ENCODE measurements around the gene PTPRD.

PTPRD gene

DNA sequence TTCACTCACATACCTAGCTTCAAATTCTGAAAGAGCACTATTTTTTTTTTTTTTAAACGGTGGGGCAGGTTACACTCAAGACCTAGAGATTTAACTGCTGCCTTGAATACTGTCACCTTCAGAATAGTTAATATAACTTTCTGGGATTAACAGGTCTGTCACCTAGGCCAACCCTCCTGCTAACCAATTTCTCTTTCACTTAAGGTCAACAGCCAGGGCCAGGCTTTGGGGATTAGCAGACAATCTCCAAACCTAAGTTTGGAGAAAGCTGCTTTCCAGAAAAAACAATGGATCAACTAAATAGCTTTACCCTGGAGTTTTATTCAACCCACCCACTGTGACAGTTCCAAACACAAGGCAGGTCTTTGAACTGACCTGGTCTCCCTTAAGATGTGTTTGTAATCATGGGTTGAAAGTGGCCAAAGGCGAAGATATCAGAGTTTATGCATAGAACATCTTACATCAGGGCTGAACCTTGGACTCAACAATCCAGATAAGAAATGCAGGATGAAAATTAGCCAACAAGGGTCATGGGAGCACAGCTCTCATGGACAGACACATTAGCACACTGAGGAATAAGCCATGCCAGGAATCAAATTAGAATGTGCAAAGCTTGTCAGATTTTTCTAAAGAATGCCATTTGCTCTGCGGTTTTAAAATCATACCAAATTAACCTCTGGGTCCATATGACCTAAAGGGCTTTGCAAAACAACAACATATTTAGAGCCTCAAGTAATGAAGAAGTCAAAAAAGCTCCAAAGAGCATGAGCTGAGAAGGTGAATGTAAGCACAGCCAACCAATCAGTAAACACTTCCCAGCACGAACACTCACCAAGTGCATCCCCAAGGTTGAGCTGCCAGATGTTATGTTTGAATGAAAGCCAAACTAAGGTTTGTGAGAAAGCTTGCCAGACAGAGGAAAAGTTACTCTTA, 2274.7 kb downstream of the PTPRD start:
- H3K36me3 Mint-ChIP-seq (ENCODE audit: low read depth) = no peaks in the 10 kb centered on the region
- no peaks in the 10 kb centered on the region for H3K4me1 Mint-ChIP-seq (ENCODE audit: low read depth)
- H3K9me3 Mint-ChIP-seq = no peaks in the 10 kb centered on the region
- H3K4me3 Mint-ChIP-seq = no peak overlapping the region
- no peak for DNase-seq
- H3K27ac Mint-ChIP-seq = no peak overlapping the region
- peaks cover 5% of the 10 kb centered on the region for H3K27me3 Mint-ChIP-seq

DNA sequence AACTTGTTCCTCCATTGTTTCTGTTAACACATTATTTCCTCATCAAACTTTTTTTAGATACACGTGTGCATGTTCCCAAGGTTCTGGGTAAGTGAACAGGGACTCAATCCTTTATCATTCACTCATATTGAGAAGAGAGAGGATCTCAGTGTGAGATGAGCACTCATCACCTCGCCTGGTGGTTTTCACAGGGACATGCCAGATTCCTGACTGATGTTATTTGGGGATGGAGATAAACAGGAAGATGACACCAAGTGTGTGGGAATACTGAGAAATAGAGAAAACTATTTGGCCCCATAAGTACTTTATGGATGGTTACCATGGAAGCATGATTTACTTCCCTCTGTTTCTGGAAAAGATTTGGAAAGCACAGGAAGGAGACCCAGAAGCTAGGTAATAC, 2279.9 kb downstream of the PTPRD start:
- DNase-seq = no peak
- no peaks in the 10 kb centered on the region for H3K9me3 Mint-ChIP-seq
- no peaks in the 10 kb centered on the region for H3K4me1 Mint-ChIP-seq (ENCODE audit: low read depth)
- peaks cover 8% of the 10 kb centered on the region for H3K27me3 Mint-ChIP-seq
- H3K4me3 Mint-ChIP-seq = no peak overlapping the region
- no peak overlapping the region for H3K27ac Mint-ChIP-seq
- H3K36me3 Mint-ChIP-seq (ENCODE audit: low read depth) = no peaks in the 10 kb centered on the region

DNA sequence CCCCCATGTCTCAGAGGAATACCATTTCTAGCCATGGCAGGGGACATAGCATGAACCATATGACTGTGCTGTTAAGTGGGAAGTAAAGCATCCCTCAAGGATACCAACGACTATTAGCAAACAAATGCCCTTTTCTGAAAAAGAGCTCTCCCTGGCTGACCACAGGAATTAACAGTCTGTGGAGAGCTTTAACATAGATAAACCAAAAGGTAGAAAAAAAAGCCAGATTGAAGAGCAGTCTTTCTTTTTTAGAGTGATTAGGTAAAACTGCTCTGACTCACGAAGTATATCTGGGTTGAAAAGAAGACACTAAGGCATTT, 2280.5 kb downstream of the PTPRD start:
- Mint-ChIP-seq H3K27me3 (peaks cover 8% of the 10 kb centered on the region), H3K9me3 (no peaks in the 10 kb centered on the region), H3K4me3 (no peak overlapping the region), H3K27ac (no peak overlapping the region), H3K4me1 (ENCODE audit: low read depth) (no peaks in the 10 kb centered on the region), H3K36me3 (ENCODE audit: low read depth) (no peaks in the 10 kb centered on the region)
- no peak for DNase-seq

DNA sequence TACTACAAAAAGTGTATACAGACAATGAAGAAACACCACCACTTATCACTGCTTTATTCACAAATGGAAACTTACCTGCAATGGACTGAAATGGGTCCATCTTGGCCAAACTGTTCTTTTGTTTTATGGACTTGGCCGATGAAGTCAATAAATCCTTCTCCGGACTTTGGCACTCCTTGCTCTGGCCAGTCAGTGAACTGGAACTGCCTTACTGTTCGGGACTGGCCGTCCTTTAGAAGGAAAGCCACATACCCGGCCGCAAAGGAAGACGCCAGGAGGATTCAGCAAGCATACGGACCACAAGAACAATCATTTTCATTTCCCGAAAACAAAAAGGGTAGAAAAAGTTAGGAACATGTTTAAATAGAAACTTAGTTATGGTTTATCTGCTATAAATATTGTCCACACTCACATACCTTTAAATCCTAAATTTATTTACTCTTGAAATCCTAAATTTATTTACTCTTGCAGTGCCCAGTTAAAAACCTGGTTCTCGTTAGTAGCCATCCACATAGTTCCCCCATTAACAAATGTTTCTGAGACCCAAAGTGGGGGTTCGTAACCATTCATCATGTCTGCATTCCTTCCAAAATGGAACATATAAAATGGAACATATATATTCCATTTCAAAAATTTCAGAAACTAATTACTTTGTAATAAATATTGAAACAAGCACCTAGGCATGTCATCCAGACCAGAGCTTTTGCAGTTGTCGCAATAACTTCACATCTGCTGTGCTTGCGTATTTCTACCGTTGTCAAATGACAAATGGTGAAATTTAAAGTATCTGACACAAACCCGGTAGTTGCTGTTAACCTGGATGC, 2281.1 kb downstream of the PTPRD start:
- no peaks in the 10 kb centered on the region for H3K36me3 Mint-ChIP-seq (ENCODE audit: low read depth)
- no peak for DNase-seq
- H3K4me1 Mint-ChIP-seq (ENCODE audit: low read depth) = no peaks in the 10 kb centered on the region
- H3K9me3 Mint-ChIP-seq = no peaks in the 10 kb centered on the region
- H3K4me3 Mint-ChIP-seq = no peak overlapping the region
- no peak overlapping the region for H3K27ac Mint-ChIP-seq
- H3K27me3 Mint-ChIP-seq = peaks cover 8% of the 10 kb centered on the region

DNA sequence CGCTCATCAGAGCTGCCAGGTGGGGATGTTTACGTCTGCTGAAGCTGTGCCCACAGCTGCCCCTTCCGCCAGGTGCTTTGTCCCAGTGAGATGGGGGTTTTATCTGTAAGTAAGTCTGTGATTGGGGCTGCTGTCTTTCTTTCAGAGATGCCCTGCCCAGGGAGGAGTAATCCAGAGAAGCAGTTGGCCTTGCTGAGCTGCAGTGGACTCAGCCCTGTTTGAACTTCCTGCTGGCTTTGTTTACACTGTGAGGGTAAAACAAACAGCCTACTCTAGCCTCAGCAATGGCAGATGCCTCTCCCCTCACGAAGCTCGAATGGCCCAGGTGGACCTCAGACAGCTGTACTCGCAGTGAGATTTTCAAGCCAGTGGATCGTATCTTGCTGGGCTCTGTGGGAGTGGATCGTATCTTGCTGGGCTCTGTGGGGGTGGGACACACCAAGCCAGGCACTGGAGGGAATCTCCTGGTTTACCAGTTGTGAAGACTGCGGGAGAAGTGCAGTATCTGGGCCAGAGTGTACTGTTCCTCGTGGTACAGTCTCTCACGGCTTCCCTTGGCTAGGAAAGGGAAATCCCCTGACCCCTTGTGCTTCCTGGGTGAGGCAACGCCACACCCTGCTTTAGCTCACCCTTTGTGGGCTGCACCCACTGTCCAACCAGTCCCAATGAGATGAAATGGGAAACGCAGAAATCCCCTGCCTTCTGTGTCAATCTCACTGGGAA, 2283.1 kb downstream of the PTPRD start:
- no peaks in the 10 kb centered on the region for H3K36me3 Mint-ChIP-seq (ENCODE audit: low read depth)
- no peak for DNase-seq
- H3K27me3 Mint-ChIP-seq = peaks cover 3% of the 10 kb centered on the region
- H3K4me3 Mint-ChIP-seq = no peak overlapping the region
- no peak overlapping the region for H3K27ac Mint-ChIP-seq
- H3K9me3 Mint-ChIP-seq = no peaks in the 10 kb centered on the region
- H3K4me1 Mint-ChIP-seq (ENCODE audit: low read depth) = no peaks in the 10 kb centered on the region

DNA sequence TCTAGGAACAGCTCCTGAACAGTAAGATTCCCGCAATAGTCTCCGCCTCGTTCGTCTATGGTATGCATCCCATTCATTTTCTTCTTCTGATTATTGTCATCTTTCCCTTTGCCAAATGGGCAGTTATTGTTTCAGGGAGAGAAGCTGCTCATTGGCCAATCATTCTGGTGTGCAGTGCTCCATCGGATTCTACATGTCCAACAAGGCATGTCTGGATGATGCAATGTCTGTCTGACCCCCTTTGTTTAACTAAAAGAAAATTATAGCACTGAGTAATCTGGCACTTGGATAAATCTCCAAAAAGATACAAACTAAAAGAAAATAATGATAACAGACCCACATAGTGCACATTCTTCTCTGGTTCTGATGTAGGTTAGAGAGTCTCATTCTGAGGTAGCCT, 2297.6 kb downstream of the PTPRD start:
- no peak overlapping the region for H3K4me3 Mint-ChIP-seq
- DNase-seq = no peak
- H3K4me1 Mint-ChIP-seq (ENCODE audit: low read depth) = no peaks in the 10 kb centered on the region
- H3K27me3 Mint-ChIP-seq = no peaks in the 10 kb centered on the region
- H3K9me3 Mint-ChIP-seq = peaks cover 5% of the 10 kb centered on the region
- H3K36me3 Mint-ChIP-seq (ENCODE audit: low read depth) = no peaks in the 10 kb centered on the region
- no peak overlapping the region for H3K27ac Mint-ChIP-seq

DNA sequence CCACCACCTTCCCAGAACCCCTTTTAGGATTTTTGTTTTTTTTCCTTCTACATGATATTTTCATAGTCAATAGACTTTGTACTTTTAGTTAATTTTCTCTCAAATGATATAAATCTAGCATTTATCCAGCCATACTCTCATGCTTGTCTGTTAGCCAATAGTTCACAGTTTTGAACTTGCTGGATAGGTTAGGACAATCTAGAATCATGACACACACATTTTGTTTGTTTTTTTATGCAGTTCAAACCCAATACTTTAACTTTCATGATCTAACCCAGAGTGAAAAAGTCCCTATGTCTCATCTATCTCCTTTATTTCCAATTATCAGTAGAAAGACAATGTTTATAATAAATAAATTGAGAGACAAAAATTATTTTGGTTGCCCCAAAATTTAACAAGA, 2303.5 kb downstream of the PTPRD start:
- no peak overlapping the region for H3K27ac Mint-ChIP-seq
- H3K9me3 Mint-ChIP-seq = peaks cover 13% of the 10 kb centered on the region
- DNase-seq = no peak
- no peaks in the 10 kb centered on the region for H3K4me1 Mint-ChIP-seq (ENCODE audit: low read depth)
- no peaks in the 10 kb centered on the region for H3K36me3 Mint-ChIP-seq (ENCODE audit: low read depth)
- H3K27me3 Mint-ChIP-seq = no peaks in the 10 kb centered on the region
- H3K4me3 Mint-ChIP-seq = no peak overlapping the region

DNA sequence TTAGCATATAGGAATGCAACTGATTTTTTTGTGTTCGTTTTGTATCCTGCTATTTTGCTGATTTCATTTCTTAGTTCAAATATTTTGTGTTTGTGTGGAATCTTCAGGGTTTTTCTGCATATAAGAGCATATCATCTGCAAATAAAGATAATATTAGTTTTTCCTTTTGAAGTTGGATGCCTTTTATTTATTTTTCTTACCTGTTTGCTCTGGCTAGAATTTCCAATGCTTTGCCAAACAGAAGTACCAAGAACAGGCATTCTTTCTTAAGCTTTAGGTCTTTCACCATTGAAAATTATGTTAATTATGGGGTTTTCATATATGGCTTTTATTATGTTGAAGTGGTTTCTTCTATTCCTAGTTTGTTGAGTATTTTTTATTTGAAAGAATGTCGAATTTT, 2308.1 kb downstream of the PTPRD start:
- Mint-ChIP-seq H3K4me3 (no peak overlapping the region), H3K36me3 (ENCODE audit: low read depth) (no peaks in the 10 kb centered on the region), H3K9me3 (peaks cover 6% of the 10 kb centered on the region), H3K4me1 (ENCODE audit: low read depth) (no peaks in the 10 kb centered on the region), H3K27ac (no peak overlapping the region), H3K27me3 (no peaks in the 10 kb centered on the region)
- DNase-seq = no peak

DNA sequence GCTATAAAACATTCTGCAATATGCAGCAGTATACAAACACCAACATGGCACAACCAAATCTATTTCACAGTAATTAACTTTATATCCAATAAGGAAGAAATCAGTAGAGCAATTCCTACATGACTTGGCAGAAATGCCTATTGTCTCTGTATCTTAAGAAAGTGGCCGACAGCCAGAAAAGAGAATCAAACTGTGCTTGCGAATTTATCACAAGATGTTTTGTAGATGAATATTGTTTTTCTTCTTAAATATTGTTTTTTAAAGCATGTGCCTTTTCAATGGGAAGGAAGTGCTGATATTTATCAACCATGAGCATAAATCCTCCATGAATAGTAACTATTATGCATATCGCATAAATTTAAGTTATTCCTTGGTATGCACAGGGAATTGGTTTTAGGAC, 2311.5 kb downstream of the PTPRD start:
- DNase-seq = no peak
- Mint-ChIP-seq H3K27me3 (no peaks in the 10 kb centered on the region), H3K4me1 (ENCODE audit: low read depth) (no peaks in the 10 kb centered on the region), H3K4me3 (no peak overlapping the region), H3K36me3 (ENCODE audit: low read depth) (no peaks in the 10 kb centered on the region), H3K9me3 (no peaks in the 10 kb centered on the region), H3K27ac (no peak overlapping the region)

DNA sequence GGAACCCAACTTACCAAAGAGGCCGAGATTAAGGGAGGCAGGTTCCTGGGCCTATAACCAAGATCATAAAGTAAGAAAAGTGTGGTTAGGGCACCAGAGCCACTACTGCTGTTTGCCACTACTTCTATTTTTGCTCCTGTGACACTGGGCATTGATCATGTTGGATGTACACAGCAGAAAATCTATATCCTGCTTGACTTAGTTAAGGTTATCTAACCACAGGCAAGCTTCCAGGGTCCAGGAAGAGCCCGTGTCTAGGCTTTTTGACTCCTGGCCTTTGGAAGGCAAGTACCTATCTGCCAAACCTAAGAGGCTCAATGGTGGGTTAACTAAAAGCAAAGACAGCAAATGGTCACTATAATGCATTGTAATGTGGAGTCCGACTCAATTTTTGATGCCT, 2315.8 kb downstream of the PTPRD start:
- Mint-ChIP-seq H3K36me3 (ENCODE audit: low read depth) (no peaks in the 10 kb centered on the region), H3K27me3 (no peaks in the 10 kb centered on the region), H3K27ac (no peak overlapping the region)

DNA sequence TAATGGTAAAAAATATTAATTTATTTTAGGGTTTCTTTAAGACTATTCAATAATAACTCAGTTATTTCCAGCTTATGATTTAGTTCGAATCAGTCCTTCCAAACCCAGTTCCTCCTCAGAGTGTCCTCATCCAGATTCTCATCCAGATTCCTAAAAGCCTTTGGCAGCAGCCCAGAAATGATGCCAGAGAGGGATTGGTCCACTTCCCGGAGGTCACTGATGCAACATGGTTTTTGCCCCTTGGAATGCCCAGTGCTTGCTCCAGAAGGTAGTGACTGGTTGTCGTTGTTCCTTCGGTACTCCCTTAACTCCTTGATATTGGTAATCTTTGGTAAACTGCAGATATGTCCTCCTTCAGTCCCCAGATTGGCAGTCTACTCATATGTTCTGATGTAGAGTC, 2320.1 kb downstream of the PTPRD start:
- no peak overlapping the region for H3K27ac Mint-ChIP-seq
- H3K27me3 Mint-ChIP-seq = peaks cover 2% of the 10 kb centered on the region
- no peaks in the 10 kb centered on the region for H3K4me1 Mint-ChIP-seq (ENCODE audit: low read depth)
- DNase-seq = no peak
- H3K4me3 Mint-ChIP-seq = no peak overlapping the region
- H3K36me3 Mint-ChIP-seq (ENCODE audit: low read depth) = no peaks in the 10 kb centered on the region
- no peaks in the 10 kb centered on the region for H3K9me3 Mint-ChIP-seq

More for the DNA sequence above, 2315.8 kb downstream of the PTPRD start:
- H3K4me1 Mint-ChIP-seq (ENCODE audit: low read depth) = no peaks in the 10 kb centered on the region
- H3K9me3 Mint-ChIP-seq = no peaks in the 10 kb centered on the region
- DNase-seq = no peak
- H3K4me3 Mint-ChIP-seq = no peak overlapping the region

DNA sequence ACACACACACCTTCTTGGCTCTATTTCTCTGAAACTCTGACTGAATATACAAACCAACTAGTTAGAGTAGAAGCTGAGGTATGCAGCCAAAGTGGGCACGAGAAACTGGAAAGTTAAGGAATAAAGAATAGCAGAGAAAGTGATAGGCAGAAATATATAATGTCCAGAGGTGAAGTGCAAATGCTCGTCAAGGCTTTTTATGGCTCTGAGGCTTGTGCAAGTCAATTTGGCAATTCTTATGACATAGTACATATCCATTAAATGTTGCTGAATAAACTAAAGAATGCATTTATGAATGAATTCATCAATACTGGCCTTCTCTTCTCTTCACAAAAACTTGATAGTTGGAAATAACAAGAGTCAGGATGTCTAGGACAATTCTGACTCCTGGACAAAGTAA, 2323.1 kb downstream of the PTPRD start:
- H3K4me1 Mint-ChIP-seq (ENCODE audit: low read depth) = peaks cover 3% of the 10 kb centered on the region
- H3K27ac Mint-ChIP-seq = no peak overlapping the region
- peaks cover 10% of the 10 kb centered on the region for H3K27me3 Mint-ChIP-seq
- no peaks in the 10 kb centered on the region for H3K36me3 Mint-ChIP-seq (ENCODE audit: low read depth)
- no peak for DNase-seq
- no peak overlapping the region for H3K4me3 Mint-ChIP-seq
- no peaks in the 10 kb centered on the region for H3K9me3 Mint-ChIP-seq

DNA sequence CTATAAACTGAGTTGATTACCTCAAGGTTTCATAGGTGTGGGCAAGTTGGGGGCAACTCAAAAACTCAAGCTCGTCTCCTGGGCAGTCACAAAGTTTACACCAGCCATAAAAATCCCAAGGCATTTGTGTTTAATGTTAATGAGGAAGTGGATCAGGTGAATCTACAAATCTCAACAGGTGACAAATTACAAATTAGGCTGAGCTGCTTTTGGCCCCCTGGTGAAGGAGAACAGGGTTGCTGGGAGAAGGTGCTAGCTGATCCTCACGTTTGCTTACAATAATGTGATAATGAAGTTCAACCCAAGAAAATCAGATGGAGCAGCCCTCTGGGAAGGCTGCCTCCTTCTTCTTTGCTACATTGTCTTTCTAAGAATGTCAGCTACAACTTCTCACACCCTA, 2324.8 kb downstream of the PTPRD start:
- Mint-ChIP-seq H3K27me3 (peaks cover 10% of the 10 kb centered on the region), H3K4me3 (no peak overlapping the region), H3K9me3 (no peaks in the 10 kb centered on the region), H3K27ac (no peak overlapping the region), H3K36me3 (ENCODE audit: low read depth) (no peaks in the 10 kb centered on the region), H3K4me1 (ENCODE audit: low read depth) (peaks cover 3% of the 10 kb centered on the region)
- no peak for DNase-seq

DNA sequence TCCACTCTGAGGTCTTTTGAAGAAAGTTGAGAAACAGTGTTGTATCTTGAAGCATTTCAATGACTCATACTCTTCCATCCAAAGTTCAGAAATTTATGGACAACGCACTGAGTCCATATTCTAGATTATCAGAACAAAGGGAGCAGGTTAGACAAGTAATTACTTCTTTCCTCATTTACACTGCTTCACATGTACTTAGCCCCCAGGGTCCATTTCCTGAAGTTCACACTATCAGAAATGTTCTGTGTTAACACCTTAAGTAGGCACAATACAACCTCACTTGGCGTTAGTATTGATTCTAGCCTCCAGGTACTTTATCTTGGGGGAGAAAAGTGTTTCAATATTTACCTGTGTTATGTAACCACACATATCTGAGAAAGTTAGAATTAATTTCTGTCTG, 2325.3 kb downstream of the PTPRD start:
- H3K27ac Mint-ChIP-seq = no peak overlapping the region
- peaks cover 3% of the 10 kb centered on the region for H3K4me1 Mint-ChIP-seq (ENCODE audit: low read depth)
- H3K27me3 Mint-ChIP-seq = peaks cover 10% of the 10 kb centered on the region
- no peak for DNase-seq
- no peaks in the 10 kb centered on the region for H3K36me3 Mint-ChIP-seq (ENCODE audit: low read depth)
- H3K4me3 Mint-ChIP-seq = no peak overlapping the region
- H3K9me3 Mint-ChIP-seq = no peaks in the 10 kb centered on the region

DNA sequence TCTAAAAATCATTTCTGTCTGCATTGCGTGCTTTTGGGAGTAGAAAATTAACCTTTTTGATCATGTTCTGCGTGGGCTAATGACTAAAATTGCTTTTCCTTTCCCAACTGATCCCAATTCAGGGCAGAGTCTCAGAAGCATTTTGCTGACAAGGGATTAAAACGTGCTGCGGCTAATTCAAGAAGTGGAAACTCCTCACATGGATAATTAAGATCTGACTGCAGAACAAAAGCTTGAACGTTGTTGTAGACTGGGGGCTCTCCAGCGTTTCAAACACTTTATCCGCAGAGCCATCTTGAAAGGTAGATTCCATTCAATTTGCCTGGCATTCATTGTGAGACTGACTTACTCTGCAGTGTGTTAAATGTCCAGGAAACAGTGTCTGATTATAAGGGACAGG, 2327.9 kb downstream of the PTPRD start:
- Mint-ChIP-seq H3K27me3 (peaks cover 10% of the 10 kb centered on the region), H3K36me3 (ENCODE audit: low read depth) (no peaks in the 10 kb centered on the region), H3K9me3 (no peaks in the 10 kb centered on the region), H3K4me1 (ENCODE audit: low read depth) (peaks cover 3% of the 10 kb centered on the region), H3K27ac (no peak overlapping the region), H3K4me3 (no peak overlapping the region)
- no peak for DNase-seq

All from activated T-cell treated with anti-CD3 and anti-CD28 coated beads, Interleukin-2, amount 50 U/mL, for 24 hours (primary cell).